GM18870 (cell line): ENCODE measurements around the gene DPM1.
A peak's percentile ranks its signal among the peaks of the same experiment; 100 is the strongest.

Experiments
- ATAC-seq: cut with Tn5 transposase; IDR thresholded peaks from one replicate; pipeline ENCODE4 v1.9.1; 2021; ENCODE audit warnings: moderate library complexity; ENCODE audit not compliant: unreplicated experiment

Gene DPM1

GRCh38 chr20:50957798-50958614, at the start of gene DPM1:
Gene DPM1 (minus strand): TSS chr20:50958532. CDS start chr20:50958523, 9 bp downstream.
- peak; percentile 62 for ATAC-seq

- no peak for ATAC-seq
Measured at GRCh38 chr20:51005214-51005613, 46.9 kb upstream of the DPM1 start.

GRCh38 chr20:51004781-51005180, 46.4 kb upstream of the DPM1 start:
- ATAC-seq: no peak

GRCh38 chr20:51004305-51004727, 46.0 kb upstream of the DPM1 start:
- ATAC-seq: no peak

GRCh38 chr20:51003753-51004152, 45.4 kb upstream of the DPM1 start:
- ATAC-seq: no peak

- ATAC-seq: no peak
Measured at GRCh38 chr20:51002633-51003032, 44.3 kb upstream of the DPM1 start.

GRCh38 chr20:51001430-51002265, 43.3 kb upstream of the DPM1 start:
- no peak for ATAC-seq

GRCh38 chr20:50999355-50999754, 41.0 kb upstream of the DPM1 start:
- ATAC-seq: no peak

GRCh38 chr20:50996901-50997865, 38.9 kb upstream of the DPM1 start:
- ATAC-seq: no peak

- ATAC-seq: no peak
Measured at GRCh38 chr20:50995506-50995905, 37.2 kb upstream of the DPM1 start.

GRCh38 chr20:50993876-50994275, 35.5 kb upstream of the DPM1 start:
- no peak for ATAC-seq

- ATAC-seq: no peak
Measured at GRCh38 chr20:50992733-50993457, 34.6 kb upstream of the DPM1 start.

GRCh38 chr20:50992336-50992732, 34.0 kb upstream of the DPM1 start:
- no peak for ATAC-seq

GRCh38 chr20:50991076-50991475, 32.7 kb upstream of the DPM1 start:
- ATAC-seq: no peak

GRCh38 chr20:50987493-50988210, 29.3 kb upstream of the DPM1 start:
- ATAC-seq: no peak

GRCh38 chr20:50983321-50983720, 25.0 kb upstream of the DPM1 start:
- ATAC-seq: no peak

- no peak for ATAC-seq
Measured at GRCh38 chr20:50982363-50982762, 24.0 kb upstream of the DPM1 start.

GRCh38 chr20:50981714-50982048, 23.3 kb upstream of the DPM1 start:
- no peak for ATAC-seq

- ATAC-seq: no peak
Measured at GRCh38 chr20:50980851-50981713, 22.8 kb upstream of the DPM1 start.
